HCT116 (cell line): Measurements from ENCODE around the gene PSMG3. TPM values are rescaled to one million over a fixed set of nuclear protein-coding genes. Genes with fewer than 3 reads are reported as not detected.

Experiments
- ATAC-seq: fragments of 200-7000 bp; cut with Tn5 transposase; 2 replicates; pipeline ENCODE4 v1.9.1; 2020; ENCODE audit warnings: mild to moderate bottlenecking, moderate library complexity
- BruUV-seq: library from RNA; stranded (reverse); fragments of 400-500 nt; replicated peaks from 2 replicates; lab custom pipeline; 2021; lab: Mats Ljungman, UMichigan
- CTCF ChIA-PET: fragments of 300-600 bp; sonication (Branson Sonifier 250); formaldehyde crosslinking; loops from one replicate; lab custom pipeline; 2021; ENCODE audit warnings: antibody characterized with exemption; lab: Charles Lee
- POLR2A ChIA-PET: fragments of 300-600, 350-600 bp; sonication (Branson Sonifier 250); formaldehyde crosslinking; loops from one replicate; lab custom pipeline; 2021; ENCODE audit warnings: antibody characterized with exemption; lab: Charles Lee
- RAD21 ChIA-PET, 2 experiments: fragments of 300-600 bp; sonication (Branson Sonifier 250); formaldehyde crosslinking; loops; one replicate each; lab custom pipeline; 2023; ENCODE audit warnings: low total read pairs in 2 of 2; ENCODE audit not compliant: uncharacterized antibody in 2 of 2, unreplicated experiment in 2 of 2, low non-redundant PET in 1 of 2; lab: Charles Lee
- DNase-seq: peaks from one replicate; pipeline ENCODE4 v3.0.0-alpha.2; 2010; ENCODE audit warnings: low read depth, low spot score
- H2AFZ ChIP-seq: fragments of 200-600 bp; shearing (Covaris generic), sonication (generic); 2 replicates; pipeline ENCODE4 v1.6.1; 2017; ENCODE audit warnings: low read depth, mixed run types, mixed read lengths, antibody characterized with exemption, low read length; ENCODE audit not compliant: poor library complexity, severe bottlenecking
- H3K27ac ChIP-seq: 2 replicates; pipeline ENCODE4 v1.5.1; 2012; ENCODE audit warnings: low read depth, low read length
- H3K27me3 ChIP-seq: fragments of 200-600 bp; sonication (generic); 2 replicates; pipeline ENCODE4 v1.6.1; 2016; ENCODE audit warnings: mixed run types, low read length, mixed read lengths; ENCODE audit not compliant: insufficient read depth
- H3K36me3 ChIP-seq, 2 experiments: fragments of 200-500 bp in 1 of 2; fragments of 200-600 bp in 1 of 2; sonication (Bioruptor generic) in 1 of 2; sonication (generic) in 1 of 2; 2 replicates each; pipeline versions ENCODE4 v1.5.1 to v1.6.1; 2014 to 2016; ENCODE audit warnings: low read length in 2 of 2, inconsistent platforms in 1 of 2, mixed read lengths in 1 of 2, mixed run types in 1 of 2; ENCODE audit not compliant: insufficient read depth in 2 of 2, control insufficient read depth in 1 of 2
- H3K4me1 ChIP-seq, 2 experiments: fragments of 200-600 bp in 1 of 2; sonication (generic) in 1 of 2; 2 replicates each; pipeline versions ENCODE4 v1.5.1 to v1.6.1; 2012 to 2017; ENCODE audit warnings: low read length in 2 of 2, inconsistent platforms in 1 of 2, mild to moderate bottlenecking in 1 of 2, mixed read lengths in 1 of 2, mixed run types in 1 of 2, moderate library complexity in 1 of 2; ENCODE audit not compliant: insufficient read depth in 2 of 2, control insufficient read depth in 1 of 2
- H3K4me2 ChIP-seq: fragments of 200-600 bp; sonication (generic); 2 replicates; pipeline ENCODE4 v1.6.1; 2017; ENCODE audit warnings: mixed run types, low read length, mixed read lengths
- H3K4me3 ChIP-seq, 2 experiments: fragments of 200-600 bp in 1 of 2; sonication (generic) in 1 of 2; replicated peaks in 1 of 2; 2 replicates each; pipeline ENCODE4 v1.5.1; 2011 to 2016; ENCODE audit warnings: low read length in 2 of 2, control low read depth in 1 of 2, low read depth in 1 of 2, mild to moderate bottlenecking in 1 of 2, mixed read lengths in 1 of 2, mixed run types in 1 of 2
- H3K79me2 ChIP-seq: fragments of 200-600 bp; sonication (generic); 2 replicates; pipeline ENCODE4 v1.6.1; 2017; ENCODE audit warnings: mild to moderate bottlenecking, mixed run types, low read length, moderate library complexity, mixed read lengths; ENCODE audit not compliant: insufficient read depth
- H3K9ac ChIP-seq: fragments of 200-600 bp; sonication (generic); 2 replicates; pipeline ENCODE4 v1.6.1; 2016; ENCODE audit warnings: low read length, mixed read lengths
- H3K9me2 ChIP-seq: fragments of 200-600 bp; sonication (generic), shearing (Covaris generic); 2 replicates; pipeline ENCODE4 v1.6.1; 2017; ENCODE audit warnings: mixed run types, mild to moderate bottlenecking, moderate library complexity; ENCODE audit not compliant: insufficient read depth
- H3K9me3 ChIP-seq, 2 experiments: fragments of 200-500 bp in 1 of 2; fragments of 200-600 bp in 1 of 2; sonication (Bioruptor generic) in 1 of 2; sonication (generic) in 1 of 2; 2 replicates each; pipeline ENCODE4 v1.6.1; 2014 to 2017; ENCODE audit warnings: low read length in 2 of 2, mixed read lengths in 2 of 2, inconsistent platforms in 1 of 2, low read depth in 1 of 2, mild to moderate bottlenecking in 1 of 2, mixed run types in 1 of 2, moderate library complexity in 1 of 2; ENCODE audit not compliant: control insufficient read depth in 1 of 2, insufficient read depth in 1 of 2
- H4K20me1 ChIP-seq: fragments of 200-600 bp; sonication (generic), shearing (Covaris generic); 2 replicates; pipeline ENCODE4 v1.6.1; 2017; ENCODE audit warnings: mixed run types, mild to moderate bottlenecking, moderate library complexity; ENCODE audit not compliant: insufficient read depth
- CBX3 ChIP-seq: IDR thresholded peaks from 2 replicates; pipeline ENCODE4 v1.6.1; 2012; ENCODE audit warnings: low read depth
- CEBPB ChIP-seq: IDR thresholded peaks from 2 replicates; pipeline ENCODE4 v1.6.1; 2012; ENCODE audit warnings: low read depth
- ELF1 ChIP-seq: IDR thresholded peaks from 2 replicates; pipeline ENCODE4 v1.6.1; 2012; ENCODE audit warnings: low read depth, borderline replicate concordance
- EZH2 ChIP-seq: fragments of 200-600 bp; sonication (generic); IDR thresholded peaks from 2 replicates; pipeline ENCODE4 v1.6.1; 2017; ENCODE audit warnings: antibody characterized with exemption, mixed run types
- EZH2phosphoT487 ChIP-seq: fragments of 200-600 bp; IDR thresholded peaks from 2 replicates; pipeline ENCODE4 v1.6.1; 2018; ENCODE audit warnings: antibody characterized with exemption, borderline replicate concordance
- POLR2AphosphoS5 ChIP-seq: IDR thresholded peaks from 2 replicates; pipeline ENCODE4 v1.6.1; 2011; ENCODE audit warnings: mild to moderate bottlenecking, low read depth, low read length, moderate library complexity
- SP1 ChIP-seq: IDR thresholded peaks from 2 replicates; pipeline ENCODE4 v1.6.1; 2012; ENCODE audit warnings: low read depth
- YY1 ChIP-seq: IDR thresholded peaks from 2 replicates; pipeline ENCODE4 v1.6.1; 2011; ENCODE audit warnings: low read length, low read depth, moderate library complexity, mild to moderate bottlenecking; ENCODE audit not compliant: insufficient replicate concordance; ENCODE audit errors: extremely low read depth
- ZBTB33 ChIP-seq: IDR thresholded peaks from 2 replicates; pipeline ENCODE4 v1.6.1; 2011; ENCODE audit warnings: mild to moderate bottlenecking, low read length, moderate library complexity; ENCODE audit not compliant: insufficient replicate concordance; ENCODE audit errors: extremely low read depth
- ZFX ChIP-seq: fragments of 450-650 bp; IDR thresholded peaks from 2 replicates; pipeline ENCODE4 v1.6.1; 2017
- ZNF274 ChIP-seq: fragments of 200-500 bp; sonication (Bioruptor generic); IDR thresholded peaks from 2 replicates; pipeline ENCODE4 v1.6.1; 2014; ENCODE audit warnings: mild to moderate bottlenecking, low read depth, low read length, inconsistent platforms
- intact Hi-C: fragments of 100-400 bp; cut with micrococcal nuclease; formaldehyde crosslinking; loops from 2 replicates; pipeline ENCODE4 v1.10.0; 2022
- total RNA-seq: library from RNA; stranded (reverse); gene quantifications from one replicate; pipeline ENCODE4 v1.2.1, GENCODE V29; 2021; ENCODE audit not compliant: unreplicated experiment
- TF ChIP-seq, protein P1 (sequence below): IDR thresholded peaks from 2 replicates; pipeline ENCODE4 v1.6.1; 2012; ENCODE audit warnings: low read depth

Gene PSMG3
- total RNA-seq, 1 experiment from 2014 or later: 60.9 TPM

DNA sequence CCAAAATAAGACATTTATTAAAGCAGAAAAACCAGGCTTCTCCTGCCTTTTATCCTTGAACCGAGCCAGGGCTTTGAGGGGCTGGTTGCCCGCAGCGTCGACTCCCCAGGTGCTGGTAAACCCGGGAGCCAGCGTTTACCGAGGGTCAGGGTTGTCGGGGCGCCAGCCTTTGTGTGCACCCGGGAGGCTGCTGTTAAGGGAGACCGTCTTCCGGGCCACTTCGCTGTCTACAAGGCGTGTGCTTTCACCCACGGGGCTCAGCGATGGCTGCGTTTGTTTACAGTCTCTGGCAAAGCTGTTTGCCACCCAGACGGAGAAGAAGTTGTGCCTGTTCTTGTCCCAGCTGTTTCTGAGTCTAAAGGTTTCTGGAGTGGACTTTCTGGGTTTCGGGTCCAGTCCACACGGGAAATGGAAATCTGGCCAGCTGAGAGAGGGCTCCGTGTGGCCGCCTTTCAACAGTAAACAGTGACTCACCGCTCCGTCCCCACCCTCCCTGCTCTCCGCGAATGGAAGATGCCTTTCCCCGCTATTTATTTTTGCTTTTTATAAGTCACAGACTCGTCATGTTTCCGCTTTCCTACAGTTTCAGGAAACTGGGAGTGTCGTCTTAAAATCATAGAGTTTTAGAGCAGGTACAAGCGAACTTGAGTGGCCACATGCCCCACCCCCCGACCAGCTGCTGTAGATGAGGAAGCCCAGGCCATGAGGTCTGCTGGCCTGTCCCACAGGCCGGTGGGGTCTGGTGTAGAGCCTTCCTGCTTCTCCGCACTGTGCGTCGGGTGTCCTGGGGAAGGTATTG is 37.2 kb downstream of the PSMG3 start:
- TSS peak; percentile 91 for BruUV-seq
- ATAC-seq: peak; percentile 23
- TF ChIP-seq CBX3: no peak
- TF ChIP-seq POLR2AphosphoS5: peak; percentile 48
- TF ChIP-seq, all 23 proteins: peak for 1
- H3K4me1 ChIP-seq: peaks cover 47 to 80% of the 10 kb centered on the region in 2 experiments
- DNase-seq: peak; percentile 43
- no peaks in the 10 kb centered on the region for H3K9me3 ChIP-seq
- peaks cover 66% of the 10 kb centered on the region for H3K79me2 ChIP-seq
- H3K4me2 ChIP-seq: peak overlapping the region; percentile 86
- peak overlapping the region; percentile 95 for H3K9ac ChIP-seq
- peaks cover 2 to 6% of the 10 kb centered on the region in 2 experiments; a peak in 3 of 4 replicates for H3K36me3 ChIP-seq
- peak overlapping the region; percentile 78 to 82 for H3K4me3 ChIP-seq
- no peaks in the 10 kb centered on the region for H3K27me3 ChIP-seq
- intact Hi-C loops: loop anchor here (1.0 kb wide), 1 partner anchor 24 kb away; the partner anchor contains the start of gene TMEM184A
- ChIA-PET RAD21 (interaction anchor here in 1 of 2 experiments (1.0 kb wide), 1 partner anchor 24 kb away, joined by 3 read pairs; the partner anchor contains the start of gene TMEM184A), POLR2A (no interaction called here), CTCF (no interaction called here)
- H2AFZ ChIP-seq: no peak overlapping the region
- H4K20me1 ChIP-seq: no peaks in the 10 kb centered on the region; the same call in 1 of the 2 replicates
- H3K27ac ChIP-seq: peak overlapping the region; percentile 92
- no peaks in the 10 kb centered on the region for H3K9me2 ChIP-seq

- peaks cover 48 to 80% of the 10 kb centered on the region in 2 experiments for H3K4me1 ChIP-seq
- ATAC-seq: no peak
- no peak overlapping the region for H2AFZ ChIP-seq
- H3K9ac ChIP-seq: peak overlapping the region; percentile 95
- peaks cover 60% of the 10 kb centered on the region for H3K79me2 ChIP-seq
- ChIA-PET RAD21 (interaction anchor here in 1 of 2 experiments (1.0 kb wide), 1 partner anchor 24 kb away, joined by 3 read pairs; the partner anchor contains the start of gene TMEM184A), CTCF (no interaction called here), POLR2A (no interaction called here)
- H3K9me2 ChIP-seq: no peaks in the 10 kb centered on the region
- BruUV-seq: no TSS peak
- intact Hi-C loops: loop anchor here (1.0 kb wide), 1 partner anchor 24 kb away; the partner anchor contains the start of gene TMEM184A
- H3K27me3 ChIP-seq: no peaks in the 10 kb centered on the region
- no peak for DNase-seq
- H4K20me1 ChIP-seq: no peaks in the 10 kb centered on the region; the same call in 1 of the 2 replicates
- no peaks in the 10 kb centered on the region for H3K9me3 ChIP-seq
- H3K4me2 ChIP-seq: peak overlapping the region; percentile 86
- peak overlapping the region; percentile 78 to 82 for H3K4me3 ChIP-seq
- H3K36me3 ChIP-seq: peaks cover 2 to 6% of the 10 kb centered on the region in 2 experiments; a peak in 3 of 4 replicates
- peak overlapping the region; percentile 92 for H3K27ac ChIP-seq
- TF ChIP-seq ZNF274 (no peak), EZH2 (no peak), ELF1 (no peak), ZFX (no peak), SP1 (no peak), CEBPB (no peak), EZH2phosphoT487 (no peak), CBX3 (no peak), YY1 (no peak), ZBTB33 (no peak)
- TF ChIP-seq, protein P1, sequence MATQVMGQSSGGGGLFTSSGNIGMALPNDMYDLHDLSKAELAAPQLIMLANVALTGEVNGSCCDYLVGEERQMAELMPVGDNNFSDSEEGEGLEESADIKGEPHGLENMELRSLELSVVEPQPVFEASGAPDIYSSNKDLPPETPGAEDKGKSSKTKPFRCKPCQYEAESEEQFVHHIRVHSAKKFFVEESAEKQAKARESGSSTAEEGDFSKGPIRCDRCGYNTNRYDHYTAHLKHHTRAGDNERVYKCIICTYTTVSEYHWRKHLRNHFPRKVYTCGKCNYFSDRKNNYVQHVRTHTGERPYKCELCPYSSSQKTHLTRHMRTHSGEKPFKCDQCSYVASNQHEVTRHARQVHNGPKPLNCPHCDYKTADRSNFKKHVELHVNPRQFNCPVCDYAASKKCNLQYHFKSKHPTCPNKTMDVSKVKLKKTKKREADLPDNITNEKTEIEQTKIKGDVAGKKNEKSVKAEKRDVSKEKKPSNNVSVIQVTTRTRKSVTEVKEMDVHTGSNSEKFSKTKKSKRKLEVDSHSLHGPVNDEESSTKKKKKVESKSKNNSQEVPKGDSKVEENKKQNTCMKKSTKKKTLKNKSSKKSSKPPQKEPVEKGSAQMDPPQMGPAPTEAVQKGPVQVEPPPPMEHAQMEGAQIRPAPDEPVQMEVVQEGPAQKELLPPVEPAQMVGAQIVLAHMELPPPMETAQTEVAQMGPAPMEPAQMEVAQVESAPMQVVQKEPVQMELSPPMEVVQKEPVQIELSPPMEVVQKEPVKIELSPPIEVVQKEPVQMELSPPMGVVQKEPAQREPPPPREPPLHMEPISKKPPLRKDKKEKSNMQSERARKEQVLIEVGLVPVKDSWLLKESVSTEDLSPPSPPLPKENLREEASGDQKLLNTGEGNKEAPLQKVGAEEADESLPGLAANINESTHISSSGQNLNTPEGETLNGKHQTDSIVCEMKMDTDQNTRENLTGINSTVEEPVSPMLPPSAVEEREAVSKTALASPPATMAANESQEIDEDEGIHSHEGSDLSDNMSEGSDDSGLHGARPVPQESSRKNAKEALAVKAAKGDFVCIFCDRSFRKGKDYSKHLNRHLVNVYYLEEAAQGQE: no peak
These were observed 37.8 kb downstream of the PSMG3 start for GRCh38 chr7:1531979-1532455.
